ENCODE data around the gene TAF5L. TPM values are rescaled to one million over a fixed set of nuclear protein-coding genes. Genes with fewer than 3 reads are reported as not detected.

TAF5L gene
- total and polyA plus RNA-seq, 2 of the 13 experiments (the other 11 are each of a cell fraction or from before 2014, with no cell fraction given), result 10.8 to 18.2 TPM

GRCh38 chr1:229607370-229607769 is 18.6 kb downstream of the TAF5L start:
- BruUV-seq (replicated peaks), result no TSS peak
- Histone ChIP-seq H2AFZ (ENCODE audit: low read length) (no peak overlapping the region), H3K79me2 (ENCODE audit: insufficient read depth, low read length) (no peaks in the 10 kb centered on the region), H3K9me3 (ENCODE audit: low read length) (no peaks in the 10 kb centered on the region), H3K27me3 (ENCODE audit: control insufficient read depth in 1 of 2, insufficient read depth in 2 of 2, low read length in 2 of 2) (no peaks in the 10 kb centered on the region), H3K36me3 (replicated peaks in 1 of 2; ENCODE audit: control insufficient read depth in 1 of 2, insufficient read depth in 2 of 2, low read length in 2 of 2) (peaks cover 9 to 72% of the 10 kb centered on the region in 2 experiments), H3K4me3 (replicated peaks in 1 of 3; ENCODE audit: insufficient read depth in 1 of 3, low read depth in 2 of 3, low read length in 3 of 3) (no peak overlapping the region), H3K27ac (ENCODE audit: extremely low read length, insufficient read depth, low read length) (no peak overlapping the region), H3K9ac (ENCODE audit: insufficient read depth, low read depth, low read length) (no peak overlapping the region), H3K4me1 (ENCODE audit: insufficient read depth, low read length) (no peaks in the 10 kb centered on the region), H4K20me1 (ENCODE audit: insufficient read depth, low read length) (no peaks in the 10 kb centered on the region), H3K4me2 (ENCODE audit: low read depth, low read length) (no peak overlapping the region)
- FAIRE-seq, result no peak
- DNase-seq (ENCODE audit: low spot score), result no peak
- ChIA-PET POLR2A (no interaction called here), CTCF (ENCODE audit: low intra/inter-chr PET ratio, low total read pairs) (no interaction called here)
- no peak for ATAC-seq
- 99% methylated on average over 2 of the region's 2 CpGs for WGBS (ENCODE audit: low lambda C conversion rate)
- in situ Hi-C loops (cut with HindIII; ENCODE audit: extremely low pct_ligation_motif_present, low pct_unique_long_range_greater_than_20kb) (no loop called here), intact Hi-C loops (cut with micrococcal nuclease; ENCODE audit: unreplicated experiment) (no loop called here)
- no peak for TF ChIP-seq TRIM24 (CRISPR knock-in tag; IDR thresholded peaks at IDR 0.05)
- no peak for TF ChIP-seq NR2F6 (IDR thresholded peaks at IDR 0.05)
- no peak for TF ChIP-seq NR2F6 (CRISPR knock-in tag; IDR thresholded peaks at IDR 0.05)

- H3K79me2 ChIP-seq (ENCODE audit: insufficient read depth, low read length), result no peaks in the 10 kb centered on the region
- WGBS (ENCODE audit: low lambda C conversion rate), result 79% methylated on average over 6 of the region's 7 CpGs
- no peak overlapping the region for H3K9ac ChIP-seq (ENCODE audit: insufficient read depth, low read depth, low read length)
- CTCF ChIA-PET (ENCODE audit: low intra/inter-chr PET ratio, low total read pairs), result no interaction called here
- ATAC-seq (no peak), DNase-seq (ENCODE audit: low spot score) (no peak), FAIRE-seq (no peak)
- H3K9me3 ChIP-seq (ENCODE audit: low read length), result no peaks in the 10 kb centered on the region
- intact Hi-C loops (cut with micrococcal nuclease; ENCODE audit: unreplicated experiment) (no loop called here), in situ Hi-C loops (cut with HindIII; ENCODE audit: extremely low pct_ligation_motif_present, low pct_unique_long_range_greater_than_20kb) (no loop called here)
- no peak overlapping the region for H2AFZ ChIP-seq (ENCODE audit: low read length)
- no peak for TF ChIP-seq GRHL1 (CRISPR knock-in tag; conservative IDR thresholded peaks at IDR 0.05)
- peak; percentile 48 for TF ChIP-seq MAFF (IDR thresholded peaks at IDR 0.05; ENCODE audit: low read depth, low read length)
- peak; percentile 62 to 78 for TF ChIP-seq MAFK (conservative IDR thresholded peaks at IDR 0.05 in 1 of 2, IDR thresholded peaks at IDR 0.05 in 1 of 2; ENCODE audit: low read length in 2 of 2)
- no peaks in the 10 kb centered on the region for H3K4me1 ChIP-seq (ENCODE audit: insufficient read depth, low read length)
- H3K27ac ChIP-seq (ENCODE audit: extremely low read length, insufficient read depth, low read length), result no peak overlapping the region
- H3K4me3 ChIP-seq (replicated peaks in 1 of 3; ENCODE audit: insufficient read depth in 1 of 3, low read depth in 2 of 3, low read length in 3 of 3), result no peak overlapping the region
- H4K20me1 ChIP-seq (ENCODE audit: insufficient read depth, low read length), result no peaks in the 10 kb centered on the region
- POLR2A ChIA-PET, result no interaction called here
- BruUV-seq (replicated peaks), result no TSS peak
- H3K36me3 ChIP-seq (replicated peaks in 1 of 2; ENCODE audit: control insufficient read depth in 1 of 2, insufficient read depth in 2 of 2, low read length in 2 of 2), result peaks cover 6 to 61% of the 10 kb centered on the region in 2 experiments
- H3K4me2 ChIP-seq (ENCODE audit: low read depth, low read length), result no peak overlapping the region
- H3K27me3 ChIP-seq (ENCODE audit: control insufficient read depth in 1 of 2, insufficient read depth in 2 of 2, low read length in 2 of 2), result no peaks in the 10 kb centered on the region
These were observed 22.4 kb downstream of the TAF5L start for GRCh38 chr1:229603371-229604005.
